Neural cell (in vitro differentiated cells): ENCODE measurements around the gene PARD3B. TPM values are rescaled to one million over a fixed set of nuclear protein-coding genes. Genes with fewer than 3 reads are reported as not detected.

Experiments used
- H2AFZ ChIP-seq: fragments of 200-600, 300-800 bp; sonication (generic), shearing (Covaris generic); 2 replicates; pipeline ENCODE4 v1.6.0; 2014; ENCODE audit warnings: low read depth, mild to moderate bottlenecking, antibody characterized with exemption, low read length, moderate library complexity
- H3F3A ChIP-seq: fragments of 200-600 bp; shearing (Covaris generic); 2 replicates; pipeline ENCODE4 v1.6.1; 2016; ENCODE audit warnings: mild to moderate bottlenecking, moderate library complexity, mixed read lengths, antibody characterized with exemption, low read length; ENCODE audit not compliant: insufficient read depth, poor library complexity, severe bottlenecking
- H3K27ac ChIP-seq: fragments of 200-600, 300-800 bp; sonication (generic), shearing (Covaris generic); 2 replicates; pipeline ENCODE4 v1.5.1; 2014; ENCODE audit warnings: mild to moderate bottlenecking, low read length, moderate library complexity
- H3K27me3 ChIP-seq: fragments of 300-800, 200-600 bp; sonication (generic), shearing (Covaris generic); 2 replicates; pipeline ENCODE4 v1.6.0; 2014; ENCODE audit warnings: mild to moderate bottlenecking, low read depth, low read length, moderate library complexity; ENCODE audit not compliant: insufficient read depth
- H3K36me3 ChIP-seq: fragments of 300-800, 200-600 bp; sonication (generic), shearing (Covaris generic); 2 replicates; pipeline ENCODE4 v1.5.1; 2014; ENCODE audit warnings: mild to moderate bottlenecking, antibody characterized with exemption, low read length, moderate library complexity; ENCODE audit not compliant: insufficient read depth
- H3K4me2 ChIP-seq: fragments of 300-800, 200-600 bp; sonication (generic), shearing (Covaris generic); 2 replicates; pipeline ENCODE4 v1.6.0; 2014; ENCODE audit warnings: mild to moderate bottlenecking, low read length
- H3K4me3 ChIP-seq: fragments of 300-800, 200-600 bp; sonication (generic), shearing (Covaris generic); 2 replicates; pipeline ENCODE4 v1.5.1; 2014; ENCODE audit warnings: mild to moderate bottlenecking, low read length, moderate library complexity
- H3K79me2 ChIP-seq: fragments of 200-600 bp; shearing (Covaris generic); replicated peaks from 2 replicates; pipeline ENCODE4 v1.6.0; 2014; ENCODE audit warnings: mild to moderate bottlenecking, low read length, moderate library complexity; ENCODE audit not compliant: insufficient read depth
- H3K9ac ChIP-seq: fragments of 300-800, 200-600 bp; sonication (generic), shearing (Covaris generic); 2 replicates; pipeline ENCODE4 v1.6.1; 2016; ENCODE audit warnings: mild to moderate bottlenecking, low read length, mixed read lengths
- H3K9me2 ChIP-seq: fragments of 200-600 bp; shearing (Covaris generic); 2 replicates; pipeline ENCODE4 v1.6.1; 2016; ENCODE audit warnings: mild to moderate bottlenecking, low read length, mixed read lengths; ENCODE audit not compliant: insufficient read depth
- H3K9me3 ChIP-seq: fragments of 200-600, 300-800 bp; sonication (generic), shearing (Covaris generic); 2 replicates; pipeline ENCODE4 v1.6.1; 2016; ENCODE audit warnings: mild to moderate bottlenecking, mixed run types, low read length, moderate library complexity, mixed read lengths
- H4K20me1 ChIP-seq: fragments of 200-600 bp; shearing (Covaris generic); 2 replicates; pipeline ENCODE4 v1.6.1; 2016; ENCODE audit warnings: mild to moderate bottlenecking, mixed run types; ENCODE audit not compliant: insufficient read depth
- EP300 ChIP-seq: fragments of 450-650 bp; conservative IDR thresholded peaks from 2 replicates; pipeline ENCODE4 v1.6.1; 2014; ENCODE audit warnings: antibody characterized with exemption, mild to moderate bottlenecking, moderate library complexity; ENCODE audit not compliant: poor library complexity, severe bottlenecking
- EZH2 ChIP-seq: fragments of 200-600, 300-800 bp; shearing (Covaris generic), sonication (generic); IDR thresholded peaks from 2 replicates; pipeline ENCODE4 v1.6.1; 2014; ENCODE audit warnings: antibody characterized with exemption, low read length, borderline replicate concordance, mild to moderate bottlenecking; ENCODE audit not compliant: insufficient read depth, poor library complexity, severe bottlenecking
- MXI1 ChIP-seq: fragments of 450-650 bp; conservative IDR thresholded peaks from 2 replicates; pipeline ENCODE4 v1.6.1; 2014; ENCODE audit warnings: antibody characterized with exemption, mild to moderate bottlenecking; ENCODE audit not compliant: poor library complexity, severe bottlenecking
- POLR2AphosphoS5 ChIP-seq: IDR thresholded peaks from 2 replicates; pipeline ENCODE4 v1.6.1; 2012
- RAD21 ChIP-seq: fragments of 450-650 bp; conservative IDR thresholded peaks from 2 replicates; pipeline ENCODE4 v1.6.1; 2014; ENCODE audit warnings: antibody characterized with exemption, mild to moderate bottlenecking, moderate library complexity
- SMC3 ChIP-seq: fragments of 450-650 bp; conservative IDR thresholded peaks from 2 replicates; pipeline ENCODE4 v1.6.1; 2014; ENCODE audit warnings: antibody characterized with exemption, mild to moderate bottlenecking, moderate library complexity; ENCODE audit not compliant: poor library complexity
- TAF1 ChIP-seq: IDR thresholded peaks from 2 replicates; pipeline ENCODE4 v1.6.1; 2012; ENCODE audit warnings: low read depth
- polyA plus RNA-seq: library from polyadenylated mRNA; depleted of rRNA; stranded (reverse); fragments of >200 nt; gene quantifications from 2 replicates; pipeline ENCODE4 v1.2.3, GENCODE V29; 2014
- TF ChIP-seq, protein P1 (sequence below): IDR thresholded peaks from 2 replicates; pipeline ENCODE4 v1.6.1; 2012; ENCODE audit warnings: borderline replicate concordance
- TF ChIP-seq, protein P2 (sequence below): fragments of 450-650 bp; IDR thresholded peaks from 2 replicates; pipeline ENCODE4 v1.5.1; 2014; ENCODE audit warnings: antibody characterized with exemption, mild to moderate bottlenecking, moderate library complexity; ENCODE audit not compliant: poor library complexity, severe bottlenecking

The PARD3B gene
- polyA plus RNA-seq, 1 donor from 2014 or later = 0.54 TPM

DNA sequence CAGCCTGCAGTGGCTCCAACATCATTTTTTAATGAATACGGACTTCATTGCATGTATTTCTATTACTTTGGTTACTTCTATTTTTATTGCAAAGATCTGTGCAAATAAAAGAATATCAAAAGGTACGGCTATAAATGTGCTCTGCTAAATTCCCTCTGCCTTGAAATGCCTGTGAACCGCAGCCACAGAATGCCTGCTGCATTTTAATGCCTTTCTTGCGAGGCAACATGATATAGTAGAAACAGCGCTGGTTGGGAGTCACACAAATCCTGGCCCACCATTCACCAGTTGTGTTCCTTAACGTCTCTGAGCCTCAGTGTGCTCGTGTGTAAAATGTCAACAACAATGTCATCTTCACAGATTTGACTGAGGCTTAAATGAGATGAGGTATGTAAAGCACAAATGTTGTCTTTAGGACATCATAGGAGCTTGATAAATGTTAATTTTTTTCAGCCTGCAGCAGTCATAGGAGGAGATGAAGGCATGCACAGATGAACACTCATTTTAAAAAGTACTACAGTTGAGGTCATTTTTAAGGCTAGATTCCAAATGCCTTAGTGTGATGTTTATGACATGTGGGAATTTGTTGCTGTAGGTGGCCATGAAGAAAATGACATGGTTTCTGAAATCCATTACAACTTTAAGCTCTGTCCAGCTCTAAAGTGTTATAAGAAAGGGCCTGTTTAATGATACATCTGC, 949.4 kb downstream of the PARD3B start:
- Histone ChIP-seq H3K4me2 (no peak overlapping the region), H2AFZ (no peak overlapping the region), H3K9me2 (no peaks in the 10 kb centered on the region), H3K9ac (no peak overlapping the region), H3F3A (peaks cover 6% of the 10 kb centered on the region), H3K36me3 (no peaks in the 10 kb centered on the region), H3K27ac (no peak overlapping the region), H3K27me3 (no peaks in the 10 kb centered on the region), H3K4me3 (no peak overlapping the region), H4K20me1 (no peaks in the 10 kb centered on the region), H3K79me2 (no peaks in the 10 kb centered on the region), H3K9me3 (no peaks in the 10 kb centered on the region)
- TF ChIP-seq MXI1 = no peak
- TF ChIP-seq, protein P1, sequence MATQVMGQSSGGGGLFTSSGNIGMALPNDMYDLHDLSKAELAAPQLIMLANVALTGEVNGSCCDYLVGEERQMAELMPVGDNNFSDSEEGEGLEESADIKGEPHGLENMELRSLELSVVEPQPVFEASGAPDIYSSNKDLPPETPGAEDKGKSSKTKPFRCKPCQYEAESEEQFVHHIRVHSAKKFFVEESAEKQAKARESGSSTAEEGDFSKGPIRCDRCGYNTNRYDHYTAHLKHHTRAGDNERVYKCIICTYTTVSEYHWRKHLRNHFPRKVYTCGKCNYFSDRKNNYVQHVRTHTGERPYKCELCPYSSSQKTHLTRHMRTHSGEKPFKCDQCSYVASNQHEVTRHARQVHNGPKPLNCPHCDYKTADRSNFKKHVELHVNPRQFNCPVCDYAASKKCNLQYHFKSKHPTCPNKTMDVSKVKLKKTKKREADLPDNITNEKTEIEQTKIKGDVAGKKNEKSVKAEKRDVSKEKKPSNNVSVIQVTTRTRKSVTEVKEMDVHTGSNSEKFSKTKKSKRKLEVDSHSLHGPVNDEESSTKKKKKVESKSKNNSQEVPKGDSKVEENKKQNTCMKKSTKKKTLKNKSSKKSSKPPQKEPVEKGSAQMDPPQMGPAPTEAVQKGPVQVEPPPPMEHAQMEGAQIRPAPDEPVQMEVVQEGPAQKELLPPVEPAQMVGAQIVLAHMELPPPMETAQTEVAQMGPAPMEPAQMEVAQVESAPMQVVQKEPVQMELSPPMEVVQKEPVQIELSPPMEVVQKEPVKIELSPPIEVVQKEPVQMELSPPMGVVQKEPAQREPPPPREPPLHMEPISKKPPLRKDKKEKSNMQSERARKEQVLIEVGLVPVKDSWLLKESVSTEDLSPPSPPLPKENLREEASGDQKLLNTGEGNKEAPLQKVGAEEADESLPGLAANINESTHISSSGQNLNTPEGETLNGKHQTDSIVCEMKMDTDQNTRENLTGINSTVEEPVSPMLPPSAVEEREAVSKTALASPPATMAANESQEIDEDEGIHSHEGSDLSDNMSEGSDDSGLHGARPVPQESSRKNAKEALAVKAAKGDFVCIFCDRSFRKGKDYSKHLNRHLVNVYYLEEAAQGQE = no peak
- no peak for TF ChIP-seq EZH2
- no peak for TF ChIP-seq TAF1
- TF ChIP-seq SMC3 = no peak
- TF ChIP-seq, protein P2, sequence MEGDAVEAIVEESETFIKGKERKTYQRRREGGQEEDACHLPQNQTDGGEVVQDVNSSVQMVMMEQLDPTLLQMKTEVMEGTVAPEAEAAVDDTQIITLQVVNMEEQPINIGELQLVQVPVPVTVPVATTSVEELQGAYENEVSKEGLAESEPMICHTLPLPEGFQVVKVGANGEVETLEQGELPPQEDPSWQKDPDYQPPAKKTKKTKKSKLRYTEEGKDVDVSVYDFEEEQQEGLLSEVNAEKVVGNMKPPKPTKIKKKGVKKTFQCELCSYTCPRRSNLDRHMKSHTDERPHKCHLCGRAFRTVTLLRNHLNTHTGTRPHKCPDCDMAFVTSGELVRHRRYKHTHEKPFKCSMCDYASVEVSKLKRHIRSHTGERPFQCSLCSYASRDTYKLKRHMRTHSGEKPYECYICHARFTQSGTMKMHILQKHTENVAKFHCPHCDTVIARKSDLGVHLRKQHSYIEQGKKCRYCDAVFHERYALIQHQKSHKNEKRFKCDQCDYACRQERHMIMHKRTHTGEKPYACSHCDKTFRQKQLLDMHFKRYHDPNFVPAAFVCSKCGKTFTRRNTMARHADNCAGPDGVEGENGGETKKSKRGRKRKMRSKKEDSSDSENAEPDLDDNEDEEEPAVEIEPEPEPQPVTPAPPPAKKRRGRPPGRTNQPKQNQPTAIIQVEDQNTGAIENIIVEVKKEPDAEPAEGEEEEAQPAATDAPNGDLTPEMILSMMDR = no peak

DNA sequence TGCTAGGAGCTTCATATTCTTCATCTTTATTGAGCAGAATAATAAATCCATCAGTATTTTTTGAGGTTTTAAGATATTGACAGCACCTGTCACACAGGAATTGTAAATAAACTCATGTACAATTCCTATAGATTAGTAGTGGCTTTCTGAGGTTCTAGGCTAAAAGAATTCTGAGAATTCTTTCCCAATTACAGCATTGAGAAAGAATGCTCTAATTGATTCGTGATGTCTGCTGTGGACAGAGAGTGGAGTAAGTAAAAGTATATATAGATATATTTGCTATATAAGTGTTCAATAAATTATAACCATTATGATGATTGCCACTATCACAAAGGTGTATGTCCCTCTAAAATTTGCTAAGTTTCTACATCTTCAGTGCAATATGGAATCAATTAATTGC, 950.5 kb downstream of the PARD3B start:
- no peak overlapping the region for H3K9ac ChIP-seq
- H3K79me2 ChIP-seq = no peaks in the 10 kb centered on the region
- peaks cover 6% of the 10 kb centered on the region for H3F3A ChIP-seq
- no peaks in the 10 kb centered on the region for H3K36me3 ChIP-seq
- no peak overlapping the region for H3K27ac ChIP-seq
- H3K4me3 ChIP-seq = no peak overlapping the region
- H3K9me2 ChIP-seq = no peaks in the 10 kb centered on the region
- H2AFZ ChIP-seq = no peak overlapping the region
- no peaks in the 10 kb centered on the region for H3K9me3 ChIP-seq
- H4K20me1 ChIP-seq = no peaks in the 10 kb centered on the region
- H3K27me3 ChIP-seq = no peaks in the 10 kb centered on the region
- no peak overlapping the region for H3K4me2 ChIP-seq
- no peak for TF ChIP-seq SMC3

DNA sequence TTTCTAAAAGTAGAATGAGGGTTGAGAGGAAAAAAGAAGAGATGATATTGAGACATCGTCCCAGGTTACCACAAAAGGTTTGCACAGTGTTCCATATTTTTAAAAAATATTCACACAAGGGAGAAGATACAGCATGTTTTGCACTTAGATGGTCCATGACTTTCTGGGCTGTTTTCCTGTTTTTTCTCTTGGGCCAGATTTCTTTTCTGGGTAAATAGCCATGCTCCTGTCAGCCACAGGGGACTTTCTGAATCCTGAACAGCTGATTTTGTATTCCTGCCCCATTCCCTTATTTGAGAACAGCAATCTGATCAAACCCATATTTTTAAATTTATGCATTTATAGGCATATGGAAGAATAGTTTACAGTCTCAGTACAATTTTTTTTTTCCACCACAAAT, 951.1 kb downstream of the PARD3B start:
- H3K36me3 ChIP-seq = no peaks in the 10 kb centered on the region
- no peaks in the 10 kb centered on the region for H3K9me3 ChIP-seq
- TF ChIP-seq EP300 = no peak
- TF ChIP-seq MXI1 = no peak
- no peak for TF ChIP-seq EZH2
- no peak for TF ChIP-seq RAD21
- TF ChIP-seq, protein P2 = no peak
- TF ChIP-seq POLR2AphosphoS5 = no peak
- TF ChIP-seq, protein P1 = no peak
- no peak for TF ChIP-seq TAF1
- TF ChIP-seq SMC3 = no peak
- H3K79me2 ChIP-seq = no peaks in the 10 kb centered on the region
- H3K9ac ChIP-seq = no peak overlapping the region
- H3K27me3 ChIP-seq = no peaks in the 10 kb centered on the region
- H3K27ac ChIP-seq = no peak overlapping the region
- no peak overlapping the region for H3K4me2 ChIP-seq
- no peak overlapping the region for H2AFZ ChIP-seq
- H3K4me3 ChIP-seq = no peak overlapping the region
- no peaks in the 10 kb centered on the region for H3K9me2 ChIP-seq
- no peaks in the 10 kb centered on the region for H4K20me1 ChIP-seq
- H3F3A ChIP-seq = peaks cover 6% of the 10 kb centered on the region
